ENCODE measurements around the gene SPDYA. TPM values are rescaled to one million over a fixed set of nuclear protein-coding genes. Genes with fewer than 3 reads are reported as not detected.

The SPDYA gene
- polyA plus RNA-seq, 2 of the 4 experiments (the other 2 are of a cell fraction): 0.14 to 0.49 TPM

DNA sequence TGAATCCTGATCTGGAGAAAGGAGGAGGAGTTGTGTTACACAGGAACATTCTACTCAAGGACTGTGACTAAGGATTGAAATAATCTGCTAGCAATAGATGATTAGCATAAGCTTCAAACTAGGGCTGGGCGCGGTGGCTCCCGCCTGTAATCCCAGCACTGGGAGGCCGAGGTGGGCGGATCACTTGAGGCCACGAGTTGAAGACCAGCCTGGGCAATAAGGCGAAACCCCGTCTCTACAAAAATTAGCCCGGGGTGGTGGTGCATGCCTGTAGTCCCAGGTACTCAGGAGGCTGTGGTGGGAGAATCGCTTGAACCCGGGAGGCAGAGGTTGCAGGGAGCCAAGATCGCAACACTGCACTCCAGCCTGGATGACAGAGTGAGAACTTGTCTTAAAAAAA, 58.0 kb downstream of the SPDYA start:
- no peak for FAIRE-seq
- 90% methylated on average over 12 of the region's 12 CpGs for WGBS (ENCODE audit: missing lambda C conversion rate)
- CTCF ChIA-PET: interaction anchor here (1.1 to 2.0 kb wide), 5 partner anchors 8 to 302 kb away, joined by 3 to 7 read pairs (median 5); no protein-coding TSS in a partner anchor

GRCh38 chr2:28869494-28870145, 59.0 kb downstream of the SPDYA start:
- DNase-seq (ENCODE audit: low read depth in 1 of 2, low spot score in 1 of 2) (no peak), FAIRE-seq (no peak), ATAC-seq (peak; percentile 71 to 74)
- ChIA-PET POLR2A (interaction anchor here (1.0 to 1.6 kb wide), 7 partner anchors 9 to 286 kb away, joined by 3 to 32 read pairs (median 4); partner anchors contain the start of gene WDR43), CTCF (interaction anchor here (0.6 to 2.6 kb wide), 9 partner anchors 9 to 303 kb away, joined by 3 to 7 read pairs (median 5); no protein-coding TSS in a partner anchor)
- peaks cover 19% of the 10 kb centered on the region for H3K4me1 ChIP-seq
- TF ChIP-seq CBX2 (IDR thresholded peaks at IDR 0.05; ENCODE audit: borderline replicate concordance, low read depth) (no peak), BCL3 (IDR thresholded peaks at IDR 0.05) (no peak), MAFK (IDR thresholded peaks at IDR 0.05; ENCODE audit: partially characterized antibody) (no peak), EHMT2 (IDR thresholded peaks at IDR 0.05; ENCODE audit: low read depth) (no peak), HEYL (CRISPR knock-in tag; IDR thresholded peaks at IDR 0.05) (no peak), KDM1A (IDR thresholded peaks at IDR 0.05; ENCODE audit: low read depth) (no peak), HMGXB4 (CRISPR knock-in tag; IDR thresholded peaks at IDR 0.05; ENCODE audit: borderline replicate concordance) (no peak), HOXB5 (CRISPR knock-in tag; IDR thresholded peaks at IDR 0.05) (no peak), HDAC2 (IDR thresholded peaks at IDR 0.05) (no peak), FOSL2 (IDR thresholded peaks at IDR 0.05) (no peak), FOSL2 (CRISPR knock-in tag; IDR thresholded peaks at IDR 0.05) (no peak), CHD2 (IDR thresholded peaks at IDR 0.05; ENCODE audit: low read length, partially characterized antibody) (no peak), SMC3 (IDR thresholded peaks at IDR 0.05) (no peak), KDM5A (IDR thresholded peaks at IDR 0.05) (no peak), ZFP36 (IDR thresholded peaks at IDR 0.05; ENCODE audit: borderline replicate concordance, partially characterized antibody) (no peak), GATA3 (IDR thresholded peaks at IDR 0.05; ENCODE audit: borderline replicate concordance) (no peak), NR3C1 (IDR thresholded peaks at IDR 0.05) (no peak), USF2 (IDR thresholded peaks at IDR 0.05) (no peak), MYC (IDR thresholded peaks at IDR 0.05; ENCODE audit: borderline replicate concordance, low read length) (no peak)
- TF ChIP-seq, protein P1, sequence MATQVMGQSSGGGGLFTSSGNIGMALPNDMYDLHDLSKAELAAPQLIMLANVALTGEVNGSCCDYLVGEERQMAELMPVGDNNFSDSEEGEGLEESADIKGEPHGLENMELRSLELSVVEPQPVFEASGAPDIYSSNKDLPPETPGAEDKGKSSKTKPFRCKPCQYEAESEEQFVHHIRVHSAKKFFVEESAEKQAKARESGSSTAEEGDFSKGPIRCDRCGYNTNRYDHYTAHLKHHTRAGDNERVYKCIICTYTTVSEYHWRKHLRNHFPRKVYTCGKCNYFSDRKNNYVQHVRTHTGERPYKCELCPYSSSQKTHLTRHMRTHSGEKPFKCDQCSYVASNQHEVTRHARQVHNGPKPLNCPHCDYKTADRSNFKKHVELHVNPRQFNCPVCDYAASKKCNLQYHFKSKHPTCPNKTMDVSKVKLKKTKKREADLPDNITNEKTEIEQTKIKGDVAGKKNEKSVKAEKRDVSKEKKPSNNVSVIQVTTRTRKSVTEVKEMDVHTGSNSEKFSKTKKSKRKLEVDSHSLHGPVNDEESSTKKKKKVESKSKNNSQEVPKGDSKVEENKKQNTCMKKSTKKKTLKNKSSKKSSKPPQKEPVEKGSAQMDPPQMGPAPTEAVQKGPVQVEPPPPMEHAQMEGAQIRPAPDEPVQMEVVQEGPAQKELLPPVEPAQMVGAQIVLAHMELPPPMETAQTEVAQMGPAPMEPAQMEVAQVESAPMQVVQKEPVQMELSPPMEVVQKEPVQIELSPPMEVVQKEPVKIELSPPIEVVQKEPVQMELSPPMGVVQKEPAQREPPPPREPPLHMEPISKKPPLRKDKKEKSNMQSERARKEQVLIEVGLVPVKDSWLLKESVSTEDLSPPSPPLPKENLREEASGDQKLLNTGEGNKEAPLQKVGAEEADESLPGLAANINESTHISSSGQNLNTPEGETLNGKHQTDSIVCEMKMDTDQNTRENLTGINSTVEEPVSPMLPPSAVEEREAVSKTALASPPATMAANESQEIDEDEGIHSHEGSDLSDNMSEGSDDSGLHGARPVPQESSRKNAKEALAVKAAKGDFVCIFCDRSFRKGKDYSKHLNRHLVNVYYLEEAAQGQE (IDR thresholded peaks at IDR 0.05): no peak
- WGBS (ENCODE audit: missing lambda C conversion rate): 4% methylated on average over 20 of the region's 29 CpGs
- H3K27ac ChIP-seq: peak overlapping the region; percentile 75 to 86
- peak overlapping the region; percentile 70 for H3K4me3 ChIP-seq
- H3K4me2 ChIP-seq: peak overlapping the region; percentile 76
- no peaks in the 10 kb centered on the region for H3K9me3 ChIP-seq

More for the DNA sequence above, 58.0 kb downstream of the SPDYA start:
- Histone ChIP-seq H3K27ac (no peak overlapping the region), H3K9me3 (no peaks in the 10 kb centered on the region), H3K4me1 (peaks cover 19% of the 10 kb centered on the region), H3K4me3 (peak overlapping the region; percentile 70; the same call in 2 of the 3 replicates), H3K4me2 (peak overlapping the region; percentile 76)
- TF ChIP-seq POLR2AphosphoS2 (conservative IDR thresholded peaks at IDR 0.05; ENCODE audit: low read length) (no peak), HMGXB4 (CRISPR knock-in tag; IDR thresholded peaks at IDR 0.05; ENCODE audit: borderline replicate concordance) (no peak)
- ATAC-seq (no peak), DNase-seq (ENCODE audit: low read depth in 1 of 2, low spot score in 1 of 2) (no peak)
- POLR2A ChIA-PET: interaction anchor here (1.0 kb wide), 1 partner anchor 26 kb away, joined by 4 read pairs; the partner anchor contains the start of gene WDR43

All from A549 (cell line).